ENCODE results near the gene CHRND.

CHRND gene

GRCh38 chr2:232576995-232577394 lies 51.0 kb downstream of the CHRND start:
- no peak for DNase-seq

GRCh38 chr2:232577841-232578240 lies 51.9 kb downstream of the CHRND start:
- no peak for DNase-seq

- DNase-seq = no peak
Observed at GRCh38 chr2:232578626-232579025, 52.7 kb downstream of the CHRND start.

GRCh38 chr2:232580648-232580981 lies 54.7 kb downstream of the CHRND start:
- DNase-seq = no peak

GRCh38 chr2:232581725-232582124 lies 55.8 kb downstream of the CHRND start:
- DNase-seq = peak; percentile 81

GRCh38 chr2:232584238-232584637 lies 58.3 kb downstream of the CHRND start:
- no peak for DNase-seq
